CMK (cell line): ENCODE measurements around the gene TBC1D23.
"Not testable (repeated sequence)": the region's sequence is repeated elsewhere in the genome, so short reads cannot be mapped to it uniquely, and the experiment has no call there.

Experiments used
- DNase-seq: peaks from one replicate; pipeline ENCODE4 v3.0.0-alpha.2; 2010; ENCODE audit warnings: low read depth

The TBC1D23 gene

GRCh38 chr3:100306695-100307094 lies 45.9 kb downstream of the TBC1D23 start:
- no peak for DNase-seq

GRCh38 chr3:100310355-100310965 lies 49.7 kb downstream of the TBC1D23 start:
- DNase-seq: no peak

- no peak for DNase-seq
These were observed 50.2 kb downstream of the TBC1D23 start for GRCh38 chr3:100311011-100311410.

- peak; percentile 27 for DNase-seq
These were observed 55.9 kb downstream of the TBC1D23 start for GRCh38 chr3:100316641-100317069.

GRCh38 chr3:100317912-100318311 lies 57.1 kb downstream of the TBC1D23 start:
- no peak for DNase-seq

- no peak for DNase-seq
These were observed 59.2 kb downstream of the TBC1D23 start for GRCh38 chr3:100319951-100320350.

- no peak for DNase-seq
These were observed 63.3 kb downstream of the TBC1D23 start for GRCh38 chr3:100324044-100324443.

GRCh38 chr3:100325827-100326226 lies 65.0 kb downstream of the TBC1D23 start:
- DNase-seq: no peak

GRCh38 chr3:100327377-100327776 lies 66.6 kb downstream of the TBC1D23 start:
- DNase-seq: not testable (repeated sequence)

GRCh38 chr3:100329800-100330489 lies 69.2 kb downstream of the TBC1D23 start:
- DNase-seq: no peak

- DNase-seq: no peak
These were observed 69.9 kb downstream of the TBC1D23 start for GRCh38 chr3:100330651-100331050.

- no peak for DNase-seq
These were observed 70.9 kb downstream of the TBC1D23 start for GRCh38 chr3:100331660-100332059.

- no peak for DNase-seq
These were observed 72.3 kb downstream of the TBC1D23 start for GRCh38 chr3:100333051-100333450.

GRCh38 chr3:100333970-100334487 lies 73.2 kb downstream of the TBC1D23 start:
- DNase-seq: no peak

GRCh38 chr3:100334488-100335351 lies 73.9 kb downstream of the TBC1D23 start, which contains the start of gene NIT2:
Gene NIT2, plus strand, starts transcription at chr3:100334757. Its CDS starts 35 bp downstream, at chr3:100334792.
- peak; percentile 52 for DNase-seq

- peak; percentile 63 for DNase-seq
These were observed 74.6 kb downstream of the TBC1D23 start for GRCh38 chr3:100335434-100335833.

GRCh38 chr3:100336229-100336628 lies 75.4 kb downstream of the TBC1D23 start:
- not testable (repeated sequence) for DNase-seq

GRCh38 chr3:100338911-100339310 lies 78.1 kb downstream of the TBC1D23 start:
- no peak for DNase-seq

GRCh38 chr3:100339786-100340185 lies 79.0 kb downstream of the TBC1D23 start:
- no peak for DNase-seq

- DNase-seq: no peak
These were observed 79.7 kb downstream of the TBC1D23 start for GRCh38 chr3:100340527-100340926.

- no peak for DNase-seq
These were observed 87.9 kb downstream of the TBC1D23 start for GRCh38 chr3:100348727-100349126.

GRCh38 chr3:100351770-100352169 lies 91.0 kb downstream of the TBC1D23 start:
- DNase-seq: not testable (repeated sequence)
